PC-9 (cell line): ENCODE measurements around the gene EHMT1. TPM values are rescaled to one million over a fixed set of nuclear protein-coding genes. Genes with fewer than 3 reads are reported as not detected.

Experiments
- BruUV-seq: library from RNA; stranded (reverse); fragments of 400-500 nt; replicated peaks from 2 replicates; lab custom pipeline; 2021; lab: Mats Ljungman, UMichigan
- CTCF ChIA-PET: fragments of 300-600 bp; sonication (Branson Sonifier 250); formaldehyde crosslinking; loops from one replicate; lab custom pipeline; 2022; ENCODE audit warnings: antibody characterized with exemption; lab: Charles Lee
- POLR2A ChIA-PET: fragments of 300-600 bp; sonication (Branson Sonifier 250); formaldehyde crosslinking; loops from one replicate; lab custom pipeline; 2022; ENCODE audit warnings: antibody characterized with exemption; ENCODE audit not compliant: unreplicated experiment; lab: Charles Lee
- DNase-seq, 2 experiments: peaks; one replicate each; pipeline versions ENCODE4 v3.0.0 to v3.0.0-alpha.2; 2015 to 2022; ENCODE audit warnings: mixed read lengths in 1 of 2
- H2AFZ ChIP-seq: fragments of 200-600 bp; sonication (generic); 2 replicates; pipeline ENCODE4 v1.8.1; 2017; ENCODE audit warnings: antibody characterized with exemption
- H3F3A ChIP-seq: fragments of 200-600 bp; sonication (generic); 2 replicates; pipeline ENCODE4 v1.8.1; 2017; ENCODE audit warnings: antibody characterized with exemption, mild to moderate bottlenecking, low read depth; ENCODE audit not compliant: insufficient read depth
- H3K27ac ChIP-seq: fragments of 200-600 bp; sonication (generic); 2 replicates; pipeline ENCODE4 v1.6.1; 2016; ENCODE audit warnings: mixed run types
- H3K27me3 ChIP-seq: fragments of 200-600 bp; sonication (generic); 2 replicates; pipeline ENCODE4 v1.6.1; 2016; ENCODE audit warnings: low read depth, mixed run types; ENCODE audit not compliant: insufficient read depth
- H3K36me3 ChIP-seq: fragments of 200-600 bp; sonication (generic); 2 replicates; pipeline ENCODE4 v1.6.1; 2016; ENCODE audit warnings: low read depth, mixed run types
- H3K4me1 ChIP-seq: fragments of 200-600 bp; sonication (generic); replicated peaks from 2 replicates; pipeline ENCODE4 v1.6.1; 2016; ENCODE audit warnings: mixed run types; ENCODE audit not compliant: insufficient read depth
- H3K4me2 ChIP-seq: fragments of 200-600 bp; sonication (generic); 2 replicates; pipeline ENCODE4 v1.6.1; 2017; ENCODE audit warnings: mixed run types
- H3K4me3 ChIP-seq: fragments of 200-600 bp; sonication (generic); 2 replicates; pipeline ENCODE4 v1.6.1; 2016; ENCODE audit warnings: mixed run types
- H3K79me2 ChIP-seq: fragments of 200-600 bp; sonication (generic); 2 replicates; pipeline ENCODE4 v1.6.1; 2017; ENCODE audit warnings: low read depth, mixed run types
- H3K9me2 ChIP-seq: fragments of 200-600 bp; sonication (generic); 2 replicates; pipeline ENCODE4 v1.8.1; 2017; ENCODE audit warnings: mild to moderate bottlenecking; ENCODE audit not compliant: insufficient read depth
- H3K9me3 ChIP-seq: fragments of 200-600 bp; sonication (generic); 2 replicates; pipeline ENCODE4 v1.8.1; 2016; ENCODE audit warnings: low read depth; ENCODE audit not compliant: insufficient read depth
- H4K20me1 ChIP-seq: fragments of 200-600 bp; sonication (generic); 2 replicates; pipeline ENCODE4 v1.8.1; 2017; ENCODE audit not compliant: insufficient read depth
- CTCF ChIP-seq: fragments of 200-600 bp; sonication (generic); conservative IDR thresholded peaks from 2 replicates; pipeline ENCODE4 v1.6.1; 2017; ENCODE audit warnings: mixed run types, antibody characterized with exemption, mild to moderate bottlenecking, moderate library complexity
- EZH2 ChIP-seq: fragments of 200-600 bp; sonication (generic); IDR thresholded peaks from 2 replicates; pipeline ENCODE4 v1.8.0; 2017; ENCODE audit warnings: antibody characterized with exemption, low read depth
- intact Hi-C: fragments of 100-400 bp; cut with micrococcal nuclease; formaldehyde crosslinking; loops from one replicate; pipeline ENCODE4 v1.10.0; 2022; ENCODE audit not compliant: unreplicated experiment
- total RNA-seq: library from RNA; stranded (reverse); gene quantifications from 2 replicates; pipeline ENCODE4 v1.2.3, GENCODE V29; 2021

The EHMT1 gene
- total RNA-seq, 1 experiment from 2014 or later = 116 TPM

DNA sequence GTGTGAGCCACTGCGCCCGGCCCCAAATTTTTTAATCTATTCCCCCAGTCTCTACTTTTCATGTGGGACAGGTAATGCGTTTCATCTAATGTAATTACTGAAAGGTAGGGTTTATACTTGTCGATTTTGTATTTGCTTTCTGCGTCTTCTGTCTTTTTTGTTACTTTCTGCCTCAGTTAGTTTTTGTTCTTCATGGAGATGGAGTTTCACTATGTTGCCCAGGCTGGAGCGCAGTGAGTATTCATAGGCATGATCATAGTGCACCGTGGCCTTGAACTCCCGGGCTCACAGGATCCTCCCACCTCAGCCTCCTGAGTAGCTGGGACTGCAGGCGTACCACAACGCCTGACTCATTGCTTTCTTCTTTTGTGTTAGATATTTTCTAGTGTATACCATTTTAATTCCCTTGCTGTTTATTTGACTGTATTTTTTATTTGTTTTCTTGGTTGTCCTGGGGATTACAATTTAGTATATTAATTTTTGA lies 23.4 kb downstream of the EHMT1 start:
- H3K4me1 ChIP-seq = no peaks in the 10 kb centered on the region
- no peak for TF ChIP-seq EZH2
- no peak for TF ChIP-seq CTCF
- H3K27me3 ChIP-seq = no peaks in the 10 kb centered on the region
- no peaks in the 10 kb centered on the region for H3K36me3 ChIP-seq
- BruUV-seq = no TSS peak
- H3K27ac ChIP-seq = no peak overlapping the region
- H3K4me2 ChIP-seq = no peak overlapping the region
- H3K9me3 ChIP-seq = no peaks in the 10 kb centered on the region
- H3F3A ChIP-seq = no peaks in the 10 kb centered on the region
- H3K4me3 ChIP-seq = no peak overlapping the region
- POLR2A ChIA-PET = interaction anchor here (0.7 kb wide), 1 partner anchor 513 kb away, joined by 5 read pairs; no protein-coding TSS in a partner anchor
- H2AFZ ChIP-seq = no peak overlapping the region
- DNase-seq = no peak
- intact Hi-C loops = no loop called here
- peaks cover 93% of the 10 kb centered on the region for H3K79me2 ChIP-seq
- H3K9me2 ChIP-seq = no peaks in the 10 kb centered on the region
- H4K20me1 ChIP-seq = peaks cover 82% of the 10 kb centered on the region
- CTCF ChIA-PET = no interaction called here

GRCh38 chr9:137642892-137643291 lies 24.1 kb downstream of the EHMT1 start:
- H3K27me3 ChIP-seq = no peaks in the 10 kb centered on the region
- no peaks in the 10 kb centered on the region for H3F3A ChIP-seq
- H3K36me3 ChIP-seq = no peaks in the 10 kb centered on the region
- H3K4me3 ChIP-seq = no peak overlapping the region
- no peak overlapping the region for H2AFZ ChIP-seq
- no peaks in the 10 kb centered on the region for H3K9me2 ChIP-seq
- intact Hi-C loops = no loop called here
- ChIA-PET POLR2A (interaction anchor here (0.7 kb wide), 1 partner anchor 513 kb away, joined by 5 read pairs; no protein-coding TSS in a partner anchor), CTCF (no interaction called here)
- peaks cover 82% of the 10 kb centered on the region for H4K20me1 ChIP-seq
- DNase-seq = no peak
- H3K9me3 ChIP-seq = no peaks in the 10 kb centered on the region
- no peak overlapping the region for H3K27ac ChIP-seq
- no peaks in the 10 kb centered on the region for H3K4me1 ChIP-seq
- peaks cover 90% of the 10 kb centered on the region for H3K79me2 ChIP-seq
- H3K4me2 ChIP-seq = no peak overlapping the region
- TF ChIP-seq EZH2 (no peak), CTCF (no peak)
- no TSS peak for BruUV-seq

- ChIA-PET POLR2A (no interaction called here), CTCF (interaction anchor here (0.6 kb wide), 1 partner anchor 340 kb away, joined by 19 read pairs; no protein-coding TSS in a partner anchor)
- no peaks in the 10 kb centered on the region for H3K9me3 ChIP-seq
- TF ChIP-seq EZH2 (no peak), CTCF (no peak)
- intact Hi-C loops = no loop called here
- DNase-seq = no peak
- H3K79me2 ChIP-seq = peaks cover 88% of the 10 kb centered on the region
- no peaks in the 10 kb centered on the region for H3K9me2 ChIP-seq
- no peaks in the 10 kb centered on the region for H3K4me1 ChIP-seq
- H3K27ac ChIP-seq = no peak overlapping the region
- no peak overlapping the region for H2AFZ ChIP-seq
- no TSS peak for BruUV-seq
- no peaks in the 10 kb centered on the region for H3K36me3 ChIP-seq
- H3K4me2 ChIP-seq = no peak overlapping the region
- peaks cover 82% of the 10 kb centered on the region for H4K20me1 ChIP-seq
- no peaks in the 10 kb centered on the region for H3K27me3 ChIP-seq
- no peaks in the 10 kb centered on the region for H3F3A ChIP-seq
- H3K4me3 ChIP-seq = no peak overlapping the region
These were observed 25.1 kb downstream of the EHMT1 start for GRCh38 chr9:137643921-137644320.
